Middle frontal gyrus (tissue), 1 donor: ENCODE measurements around the gene NKAIN2.
"Not testable (repeated sequence)": the region's sequence is repeated elsewhere in the genome, so short reads cannot be mapped to it uniquely, and the experiment has no call there.

Experiments
- DNase-seq: peaks from one replicate; pipeline ENCODE4 v3.0.0-alpha.2; 2015; ENCODE audit warnings: low spot score; ENCODE audit errors: extremely low spot score

NKAIN2 gene

GRCh38 chr6:124423621-124424020 is 620.0 kb downstream of the NKAIN2 start:
- no peak for DNase-seq

- no peak for DNase-seq
Observed at GRCh38 chr6:124430740-124431318, 627.2 kb downstream of the NKAIN2 start.

- DNase-seq, result no peak
Observed at GRCh38 chr6:124432620-124433019, 629.0 kb downstream of the NKAIN2 start.

- DNase-seq, result no peak
Observed at GRCh38 chr6:124433387-124434160, 629.9 kb downstream of the NKAIN2 start.

GRCh38 chr6:124434421-124434820 is 630.8 kb downstream of the NKAIN2 start:
- no peak for DNase-seq

DNA sequence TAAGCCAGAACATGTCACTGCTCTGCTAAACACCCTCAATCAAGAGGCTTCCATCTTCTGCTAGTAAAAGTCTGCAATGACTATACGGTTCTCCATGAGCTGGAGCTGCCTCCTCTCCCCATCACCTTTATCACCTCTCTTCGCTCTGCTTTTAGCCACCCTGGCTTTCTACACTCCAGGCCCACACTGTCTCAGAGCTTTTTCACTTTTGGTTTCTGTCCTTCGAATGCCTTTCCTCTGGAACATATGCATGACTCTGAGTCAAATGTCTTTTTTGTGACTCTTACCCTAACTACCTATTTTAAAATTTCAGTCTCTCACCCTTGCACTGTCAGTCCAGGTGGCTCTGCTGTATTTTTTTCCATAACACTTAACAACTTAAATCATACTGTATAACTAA is 633.1 kb downstream of the NKAIN2 start:
- no peak for DNase-seq

DNA sequence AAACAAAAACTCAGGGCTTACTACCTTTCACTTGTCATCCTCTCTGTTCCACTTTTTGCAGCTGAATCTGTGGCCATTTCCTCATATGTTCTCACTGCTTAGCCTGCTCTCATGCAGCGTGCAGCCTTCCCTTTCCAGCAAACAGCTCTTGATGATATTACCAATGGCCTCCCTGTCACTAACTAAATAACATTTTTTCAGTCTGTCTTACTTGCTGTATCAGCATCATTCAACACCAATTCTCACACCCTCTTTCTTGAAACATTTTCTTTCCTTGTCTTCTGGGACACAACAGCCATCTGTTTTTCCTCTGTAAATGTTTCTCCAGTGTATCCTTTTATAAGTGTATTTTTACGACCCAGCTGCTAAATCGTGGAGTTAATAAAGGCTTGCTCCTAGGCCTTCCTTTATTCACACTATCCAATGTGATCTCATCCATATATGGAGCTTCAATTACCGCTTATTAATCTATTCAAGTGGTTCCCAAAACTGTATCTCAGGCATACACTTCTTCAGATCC is 634.9 kb downstream of the NKAIN2 start:
- no peak for DNase-seq

DNA sequence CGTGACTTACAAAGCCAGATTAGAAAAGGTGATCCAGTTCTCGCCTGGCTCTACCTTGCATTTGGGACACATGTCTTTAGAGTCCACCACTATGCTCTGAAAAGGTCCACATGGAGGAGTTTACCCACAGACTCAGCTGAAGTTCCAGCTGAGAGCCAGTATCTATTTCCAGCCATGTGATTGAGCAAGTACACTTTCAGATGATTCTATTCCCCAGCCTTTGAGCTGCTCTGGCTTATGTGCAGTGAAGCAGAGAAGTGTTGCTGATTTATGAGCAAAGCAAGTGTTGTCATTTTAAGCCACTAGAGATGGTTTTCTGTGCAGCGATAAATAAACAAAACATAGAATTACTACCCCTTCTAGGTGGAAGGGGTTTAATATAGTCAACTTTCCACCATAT is 637.8 kb downstream of the NKAIN2 start:
- no peak for DNase-seq

DNA sequence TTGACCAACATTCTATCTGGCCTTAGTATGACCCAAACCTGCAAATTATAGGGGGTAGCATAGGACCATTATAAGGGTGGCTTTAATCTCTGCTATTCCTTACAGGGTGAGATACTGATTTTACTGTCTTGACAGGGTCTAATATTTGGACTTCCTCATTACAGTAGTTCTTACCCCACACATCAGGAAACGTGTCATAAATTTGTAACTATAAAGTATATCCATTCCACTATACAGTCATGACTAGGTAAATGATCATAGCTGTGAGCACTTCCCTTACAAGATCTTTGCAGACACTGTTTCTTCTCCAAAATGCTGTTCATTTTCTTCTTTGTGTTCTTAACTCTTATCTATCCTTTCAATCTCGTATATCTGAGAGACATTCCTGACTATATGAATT is 639.9 kb downstream of the NKAIN2 start:
- DNase-seq, result no peak

DNA sequence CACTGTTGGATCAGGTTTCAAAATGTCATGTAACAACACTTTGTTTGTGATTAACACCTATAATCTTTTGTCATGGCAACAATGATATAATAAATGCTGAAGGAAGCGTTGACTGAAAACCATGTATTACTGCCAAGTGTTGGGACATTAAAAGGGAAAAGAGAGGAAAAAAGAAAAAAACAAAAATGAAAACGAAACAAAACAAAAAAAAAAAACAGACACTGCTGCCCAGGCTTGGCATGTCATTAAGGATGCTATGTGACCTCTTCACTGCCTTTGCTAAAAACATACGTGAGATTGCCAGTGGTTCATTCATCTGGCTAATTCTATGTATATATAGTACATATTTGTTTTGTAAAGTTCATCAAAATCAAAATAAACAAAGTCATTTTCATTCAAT is 641.9 kb downstream of the NKAIN2 start:
- DNase-seq, result no peak

- no peak for DNase-seq
Observed at GRCh38 chr6:124446961-124447360, 643.3 kb downstream of the NKAIN2 start.

- DNase-seq, result no peak
Observed at GRCh38 chr6:124459268-124459667, 655.6 kb downstream of the NKAIN2 start.

GRCh38 chr6:124462750-124463149 is 659.1 kb downstream of the NKAIN2 start:
- DNase-seq, result no peak

DNA sequence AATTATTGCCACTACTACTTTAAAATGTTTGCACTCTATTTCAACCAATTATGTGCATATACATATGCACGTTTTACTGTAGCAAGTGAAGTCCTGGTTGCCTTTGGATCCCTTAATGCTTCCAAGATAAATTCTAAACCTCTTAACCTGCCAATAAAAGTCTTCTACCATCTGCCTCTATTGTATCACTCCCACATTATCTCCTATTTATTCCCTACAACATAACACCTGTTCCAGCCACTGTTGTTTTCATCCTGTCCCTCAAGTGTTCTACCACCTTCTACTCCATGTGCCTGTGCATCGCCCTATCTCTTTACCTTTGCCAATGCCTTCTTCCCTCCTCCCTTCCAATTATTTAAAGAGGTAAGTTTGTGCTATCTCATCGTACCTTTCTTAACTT is 659.6 kb downstream of the NKAIN2 start:
- no peak for DNase-seq

DNA sequence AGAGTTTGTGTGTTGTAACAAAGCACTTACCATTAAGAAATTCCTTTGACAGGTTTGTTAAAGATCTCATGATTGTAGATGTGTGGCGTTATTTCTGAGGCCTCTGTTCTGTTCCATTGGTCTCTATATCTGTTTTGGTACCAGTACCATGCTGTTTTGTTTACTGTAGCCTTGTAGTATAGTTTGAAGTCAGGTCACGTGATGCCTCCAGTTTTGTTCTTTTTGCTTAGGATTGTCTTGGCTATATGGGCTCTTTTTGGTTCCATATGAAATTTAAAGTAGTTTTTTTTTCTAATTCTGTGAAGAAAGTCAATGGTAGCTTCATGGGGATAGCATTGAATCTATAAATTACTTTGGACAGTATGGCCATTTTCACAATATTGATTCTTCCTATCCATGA is 660.9 kb downstream of the NKAIN2 start:
- not testable (repeated sequence) for DNase-seq

DNA sequence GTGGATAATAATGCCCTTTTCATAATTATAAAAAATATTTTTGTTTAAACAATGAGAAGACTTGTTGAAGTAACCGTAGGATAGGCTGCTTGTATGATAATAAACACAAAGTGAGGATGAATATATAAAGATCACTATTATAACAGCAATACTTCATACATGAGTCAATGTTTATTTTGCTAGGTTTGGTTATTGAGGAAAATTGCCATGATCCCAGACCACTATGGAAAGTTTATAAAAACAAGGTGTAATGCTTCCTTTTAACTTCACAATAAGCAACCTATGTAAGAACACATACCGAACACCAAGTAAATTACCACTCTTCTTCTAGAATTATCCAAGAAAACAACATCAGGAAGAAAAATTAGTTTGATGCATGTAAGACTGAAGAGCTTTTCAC is 663.3 kb downstream of the NKAIN2 start:
- no peak for DNase-seq

DNA sequence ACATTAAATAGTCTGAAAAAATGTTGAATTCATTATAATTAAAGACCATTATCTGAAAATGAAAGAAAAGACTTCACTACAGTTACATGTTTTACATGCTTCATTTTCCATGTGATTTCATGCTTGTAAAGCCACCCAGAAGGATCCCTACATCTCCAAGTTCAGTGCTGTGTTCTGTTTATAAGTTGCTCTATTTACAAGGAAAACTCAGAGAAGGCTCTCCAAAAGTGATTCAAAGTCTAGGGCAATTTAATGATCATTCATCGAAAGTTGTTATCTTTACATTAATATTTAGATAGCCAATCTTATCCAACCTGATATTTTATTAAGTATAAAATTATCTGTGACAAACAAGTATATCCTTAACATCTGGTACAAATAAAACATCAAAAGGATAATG is 663.7 kb downstream of the NKAIN2 start:
- no peak for DNase-seq

DNA sequence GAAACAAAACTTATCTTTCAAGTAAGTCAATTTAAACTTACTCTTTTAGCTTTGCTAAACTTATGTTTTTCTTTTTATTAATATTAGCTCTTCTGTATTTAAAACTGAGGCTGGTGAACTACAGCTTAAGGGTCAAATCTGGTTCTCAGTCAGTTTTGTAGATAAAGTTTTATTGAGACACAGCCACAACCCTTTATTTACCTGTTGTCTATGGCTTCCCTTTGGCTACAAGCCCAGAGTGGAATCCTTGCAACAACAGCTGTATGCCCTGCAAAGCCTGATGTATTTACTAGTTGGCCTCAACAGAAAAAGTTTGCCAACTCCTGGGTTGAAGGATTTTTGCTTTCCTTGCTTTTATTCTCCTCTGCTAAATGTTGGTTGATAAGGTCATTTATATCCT is 667.1 kb downstream of the NKAIN2 start:
- DNase-seq, result no peak

DNA sequence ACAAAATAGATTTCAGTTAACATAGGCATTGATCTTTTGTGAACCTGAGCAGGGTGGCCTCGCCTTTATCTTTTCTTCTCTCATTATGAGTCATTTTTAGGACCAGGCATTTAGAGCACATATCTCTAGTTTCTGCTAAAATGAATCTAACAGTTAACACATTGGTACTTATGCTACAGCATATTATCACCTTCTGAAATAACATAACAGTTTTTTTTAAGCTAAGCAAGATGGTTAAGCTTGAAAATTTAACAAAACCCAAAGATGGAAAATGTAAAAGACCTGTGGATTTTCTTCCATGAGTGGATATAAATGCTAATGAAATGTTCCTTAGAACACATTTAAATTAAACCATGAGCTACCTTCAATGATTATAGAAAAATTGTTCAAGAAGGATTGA is 671.5 kb downstream of the NKAIN2 start:
- DNase-seq, result no peak

GRCh38 chr6:124478906-124479305 is 675.2 kb downstream of the NKAIN2 start:
- DNase-seq, result no peak

DNA sequence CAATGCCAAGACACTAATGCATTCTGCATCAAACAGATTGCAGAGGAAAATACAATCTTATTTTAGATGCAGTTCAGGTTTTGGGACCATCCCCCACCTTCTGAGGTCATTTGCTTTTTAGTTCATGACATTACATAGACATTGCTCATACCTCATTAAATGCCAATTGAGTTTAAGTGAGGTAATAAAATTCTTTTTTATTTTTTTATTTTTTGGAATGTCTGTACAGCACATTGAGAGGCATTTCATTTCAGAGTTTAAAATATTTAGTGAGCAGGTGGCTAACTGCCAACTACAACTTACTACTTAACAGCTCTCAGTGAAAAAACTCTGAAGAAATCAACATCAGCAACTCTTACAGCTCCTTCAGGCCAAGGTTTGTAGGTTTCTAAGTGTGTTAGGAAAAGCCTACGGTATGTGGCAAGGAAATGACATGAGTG is 676.3 kb downstream of the NKAIN2 start:
- no peak for DNase-seq

- DNase-seq, result no peak
Observed at GRCh38 chr6:124482071-124482491, 678.4 kb downstream of the NKAIN2 start.
